ENCODE data around the gene ITGB7. TPM values are rescaled to one million over a fixed set of nuclear protein-coding genes. Genes with fewer than 3 reads are reported as not detected.
A peak's percentile ranks its signal among the peaks of the same experiment; 100 is the strongest.
"Not testable (repeated sequence)": the region's sequence is repeated elsewhere in the genome, so short reads cannot be mapped to it uniquely, and the experiment has no call there.

The ITGB7 gene
- polyA plus RNA-seq, 3 donors, result 24.1 to 33.1 (median 28.4) TPM

DNA sequence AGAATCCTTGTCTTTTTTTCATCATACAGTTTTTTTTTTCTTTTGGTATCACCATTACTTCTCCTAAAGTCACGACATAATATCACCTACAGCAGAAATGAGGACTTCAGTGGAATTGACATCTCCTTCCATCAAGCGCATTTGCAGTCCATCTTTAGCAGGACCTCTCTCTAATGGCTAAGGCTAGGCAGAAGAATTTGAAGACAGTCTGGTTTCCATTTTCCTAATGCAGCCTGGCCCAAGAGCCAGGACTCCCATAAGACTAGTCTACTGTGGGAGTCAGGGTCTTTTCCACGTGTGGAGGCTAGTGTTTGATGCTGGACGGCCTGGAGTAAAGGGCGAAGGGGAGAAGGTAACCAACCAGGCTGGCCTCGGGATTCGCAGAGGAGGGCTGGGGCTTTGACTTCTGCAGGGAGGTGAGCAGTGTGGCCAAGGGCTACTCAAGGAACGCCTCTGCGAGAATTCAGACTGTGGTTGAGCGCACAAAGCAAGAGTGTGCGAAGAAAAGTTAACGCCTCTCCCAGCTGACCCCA is 27.3 kb downstream of the ITGB7 start:
- Histone ChIP-seq H3K9ac (ENCODE audit: insufficient read depth, low read length, poor library complexity, severe bottlenecking) (peak overlapping the region; percentile 73), H3K4me1 (ENCODE audit: control insufficient read depth in 1 of 2, insufficient read depth in 2 of 2, low read length in 2 of 2) (peaks cover 34 to 43% of the 10 kb centered on the region in 2 donors), H3K27me3 (ENCODE audit: control insufficient read depth in 2 of 2, insufficient read depth in 2 of 2, low read length in 2 of 2) (no peaks in the 10 kb centered on the region), H3K4me3 (replicated peaks in 1 of 3; ENCODE audit: low read depth in 2 of 3, low read length in 3 of 3) (peak overlapping the region; percentile 80 to 90 (median 84)), H3K27ac (ENCODE audit: low read depth in 1 of 2, low read length in 2 of 2) (peak overlapping the region; percentile 89), H3K9me3 (replicated peaks in 1 of 2; ENCODE audit: control insufficient read depth in 1 of 2, insufficient read depth in 1 of 2, low read length in 2 of 2) (no peaks in the 10 kb centered on the region), H3K4me2 (replicated peaks; ENCODE audit: extremely low read depth, low read length, poor library complexity, severe bottlenecking) (peak overlapping the region; percentile 85), H4K20me1 (ENCODE audit: insufficient read depth, low read length) (peaks cover 36% of the 10 kb centered on the region), H3K36me3 (replicated peaks in 1 of 2; ENCODE audit: control insufficient read depth in 1 of 2, insufficient read depth in 2 of 2, low read length in 2 of 2) (peaks cover 10 to 20% of the 10 kb centered on the region in 2 donors), H2AFZ (ENCODE audit: insufficient read depth, low read depth, low read length, poor library complexity, severe bottlenecking) (peak overlapping the region; percentile 98), H3K79me2 (ENCODE audit: insufficient read depth, low read length) (peaks cover 37% of the 10 kb centered on the region)
- peaks cover 9 to 23% of the 10 kb centered on the region in 2 donors for H3K36me3 Mint-ChIP-seq
- peak overlapping the region; percentile 93 to 95 for H3K4me3 Mint-ChIP-seq
- intact Hi-C loops (cut with micrococcal nuclease), result no loop called here
- no peak for DNase-seq
- peak overlapping the region; percentile 89 to 95 (median 94) for H3K27ac Mint-ChIP-seq
- H3K4me1 Mint-ChIP-seq, result peaks cover 44% of the 10 kb centered on the region
- H3K9me3 Mint-ChIP-seq, result no peaks in the 10 kb centered on the region
- no peaks in the 10 kb centered on the region for H3K27me3 Mint-ChIP-seq (ENCODE audit: low read depth in 3 of 3)
- TF ChIP-seq, protein P1, sequence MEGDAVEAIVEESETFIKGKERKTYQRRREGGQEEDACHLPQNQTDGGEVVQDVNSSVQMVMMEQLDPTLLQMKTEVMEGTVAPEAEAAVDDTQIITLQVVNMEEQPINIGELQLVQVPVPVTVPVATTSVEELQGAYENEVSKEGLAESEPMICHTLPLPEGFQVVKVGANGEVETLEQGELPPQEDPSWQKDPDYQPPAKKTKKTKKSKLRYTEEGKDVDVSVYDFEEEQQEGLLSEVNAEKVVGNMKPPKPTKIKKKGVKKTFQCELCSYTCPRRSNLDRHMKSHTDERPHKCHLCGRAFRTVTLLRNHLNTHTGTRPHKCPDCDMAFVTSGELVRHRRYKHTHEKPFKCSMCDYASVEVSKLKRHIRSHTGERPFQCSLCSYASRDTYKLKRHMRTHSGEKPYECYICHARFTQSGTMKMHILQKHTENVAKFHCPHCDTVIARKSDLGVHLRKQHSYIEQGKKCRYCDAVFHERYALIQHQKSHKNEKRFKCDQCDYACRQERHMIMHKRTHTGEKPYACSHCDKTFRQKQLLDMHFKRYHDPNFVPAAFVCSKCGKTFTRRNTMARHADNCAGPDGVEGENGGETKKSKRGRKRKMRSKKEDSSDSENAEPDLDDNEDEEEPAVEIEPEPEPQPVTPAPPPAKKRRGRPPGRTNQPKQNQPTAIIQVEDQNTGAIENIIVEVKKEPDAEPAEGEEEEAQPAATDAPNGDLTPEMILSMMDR (IDR thresholded peaks at IDR 0.05), result no peak
- 2% methylated on average over 9 of the region's 12 CpGs for WGBS (ENCODE audit: insufficient coverage)

DNA sequence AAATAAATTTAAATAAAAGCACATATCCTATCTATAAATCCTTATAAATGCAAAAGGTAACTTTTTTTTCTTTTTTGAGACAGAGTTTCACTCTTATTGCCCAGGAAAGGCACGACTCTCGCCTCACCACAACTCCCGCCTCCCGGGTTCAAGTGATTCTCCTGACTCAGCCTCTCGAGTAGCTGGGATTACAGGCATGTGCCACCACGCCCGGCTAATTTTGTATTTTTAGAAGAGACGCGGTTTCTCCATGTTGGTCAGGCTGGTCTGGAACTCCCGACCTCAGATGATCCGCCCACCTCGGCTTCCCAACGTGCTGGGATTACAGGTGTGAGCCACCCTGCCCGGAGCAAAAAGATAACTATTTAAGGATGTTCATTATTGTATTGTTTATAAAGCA is 28.2 kb downstream of the ITGB7 start:
- H2AFZ ChIP-seq (ENCODE audit: insufficient read depth, low read depth, low read length, poor library complexity, severe bottlenecking), result not testable (repeated sequence)

DNA sequence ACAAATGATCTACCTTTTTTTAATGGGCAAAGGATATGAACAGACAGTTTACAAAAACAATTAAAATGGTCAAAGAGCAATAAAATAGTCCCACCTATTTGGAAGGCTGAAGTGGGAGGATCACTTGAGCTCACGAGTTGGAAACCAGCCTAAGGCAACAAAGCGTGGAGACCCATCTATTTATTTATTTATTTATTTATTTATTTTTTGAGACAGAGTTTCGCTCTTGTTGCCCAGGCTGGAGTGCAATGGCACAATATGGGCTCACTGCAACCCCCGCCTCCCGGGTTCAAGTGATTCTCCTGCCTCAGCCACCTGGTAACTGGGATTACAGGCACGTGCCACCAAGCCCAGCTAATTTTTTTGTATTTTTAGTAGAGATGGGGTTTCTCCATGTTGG is 29.6 kb downstream of the ITGB7 start:
- no CpG with 5 or more reads among the region's 6 CpGs for WGBS (ENCODE audit: insufficient coverage)
- intact Hi-C loops (cut with micrococcal nuclease), result not testable (repeated sequence)

More for the DNA sequence above, 28.2 kb downstream of the ITGB7 start:
- H3K4me3 ChIP-seq (replicated peaks in 1 of 3; ENCODE audit: low read depth in 2 of 3, low read length in 3 of 3); H3K9ac ChIP-seq (ENCODE audit: insufficient read depth, low read length, poor library complexity, severe bottlenecking); DNase-seq; intact Hi-C loops (cut with micrococcal nuclease); H3K9me3 Mint-ChIP-seq; H3K4me3 Mint-ChIP-seq; H3K27ac ChIP-seq (ENCODE audit: low read depth in 1 of 2, low read length in 2 of 2); H3K27me3 ChIP-seq (ENCODE audit: control insufficient read depth in 2 of 2, insufficient read depth in 2 of 2, low read length in 2 of 2); H3K27me3 Mint-ChIP-seq (ENCODE audit: low read depth in 3 of 3); H3K4me2 ChIP-seq (replicated peaks; ENCODE audit: extremely low read depth, low read length, poor library complexity, severe bottlenecking); H3K9me3 ChIP-seq (replicated peaks in 1 of 2; ENCODE audit: control insufficient read depth in 1 of 2, insufficient read depth in 1 of 2, low read length in 2 of 2): not testable (repeated sequence)
- peaks cover 40% of the 10 kb centered on the region for H3K4me1 Mint-ChIP-seq
- 93% methylated on average over 13 of the region's 14 CpGs for WGBS (ENCODE audit: insufficient coverage)
- Histone ChIP-seq H3K79me2 (ENCODE audit: insufficient read depth, low read length) (peaks cover 28% of the 10 kb centered on the region), H3K4me1 (ENCODE audit: control insufficient read depth in 1 of 2, insufficient read depth in 2 of 2, low read length in 2 of 2) (peaks cover 34 to 39% of the 10 kb centered on the region in 2 donors), H3K36me3 (replicated peaks in 1 of 2; ENCODE audit: control insufficient read depth in 1 of 2, insufficient read depth in 2 of 2, low read length in 2 of 2) (peaks cover 4 to 11% of the 10 kb centered on the region in 2 donors), H4K20me1 (ENCODE audit: insufficient read depth, low read length) (peaks cover 27% of the 10 kb centered on the region)
- H3K27ac Mint-ChIP-seq, result peak overlapping the region in 1 of 7 donors; percentile 49
- H3K36me3 Mint-ChIP-seq, result peaks cover 2 to 13% of the 10 kb centered on the region in 2 donors

More for the DNA sequence above, 29.6 kb downstream of the ITGB7 start:
- not testable (repeated sequence) for H3K9me3 Mint-ChIP-seq; H3K27ac ChIP-seq (ENCODE audit: low read depth in 1 of 2, low read length in 2 of 2); H2AFZ ChIP-seq (ENCODE audit: insufficient read depth, low read depth, low read length, poor library complexity, severe bottlenecking); H3K4me3 ChIP-seq (replicated peaks in 1 of 3; ENCODE audit: low read depth in 2 of 3, low read length in 3 of 3); H3K4me3 Mint-ChIP-seq; H3K27me3 ChIP-seq (ENCODE audit: control insufficient read depth in 2 of 2, insufficient read depth in 2 of 2, low read length in 2 of 2); H3K9ac ChIP-seq (ENCODE audit: insufficient read depth, low read length, poor library complexity, severe bottlenecking); DNase-seq; H3K27me3 Mint-ChIP-seq (ENCODE audit: low read depth in 3 of 3); H3K9me3 ChIP-seq (replicated peaks in 1 of 2; ENCODE audit: control insufficient read depth in 1 of 2, insufficient read depth in 1 of 2, low read length in 2 of 2); H3K27ac Mint-ChIP-seq; H3K4me2 ChIP-seq (replicated peaks; ENCODE audit: extremely low read depth, low read length, poor library complexity, severe bottlenecking)
- H3K79me2 ChIP-seq (ENCODE audit: insufficient read depth, low read length), result peaks cover 20% of the 10 kb centered on the region
- Mint-ChIP-seq H3K4me1 (peaks cover 27% of the 10 kb centered on the region), H3K36me3 (peaks cover 8 to 12% of the 10 kb centered on the region in 2 donors)
- H3K36me3 ChIP-seq (replicated peaks in 1 of 2; ENCODE audit: control insufficient read depth in 1 of 2, insufficient read depth in 2 of 2, low read length in 2 of 2), result peaks cover 0 to 11% of the 10 kb centered on the region in 2 donors
- H3K4me1 ChIP-seq (ENCODE audit: control insufficient read depth in 1 of 2, insufficient read depth in 2 of 2, low read length in 2 of 2), result peaks cover 22 to 26% of the 10 kb centered on the region in 2 donors
- peaks cover 13% of the 10 kb centered on the region for H4K20me1 ChIP-seq (ENCODE audit: insufficient read depth, low read length)

All from CD14-positive monocyte (primary cell).